ENCODE measurements around the gene OR52W1. TPM values are rescaled to one million over a fixed set of nuclear protein-coding genes. Genes with fewer than 3 reads are reported as not detected.
"Not testable (repeated sequence)": the region's sequence is repeated elsewhere in the genome, so short reads cannot be mapped to it uniquely, and the experiment has no call there.

Gene OR52W1
- polyA plus RNA-seq, 1 experiment = not detected

GRCh38 chr11:6245536-6245935 lies 46.5 kb downstream of the OR52W1 start:
- Histone ChIP-seq H3K27ac (ENCODE audit: low read depth, low read length) (no peak overlapping the region), H3K27me3 (ENCODE audit: control insufficient read depth, insufficient read depth, low read length) (peaks cover 14% of the 10 kb centered on the region), H3K9me3 (ENCODE audit: control insufficient read depth, insufficient read depth, low read length) (no peaks in the 10 kb centered on the region), H3K4me3 (ENCODE audit: low read depth, low read length) (no peak overlapping the region)
- no peak for DNase-seq (ENCODE audit: low read depth, low spot score)
- ChIA-PET POLR2A (no interaction called here), CTCF (interaction anchor here (1.2 to 2.4 kb wide), 2 partner anchors 108 to 117 kb away, joined by 5 to 11 read pairs; no protein-coding TSS in a partner anchor)
- TF ChIP-seq CTCF (IDR thresholded peaks at IDR 0.05; ENCODE audit: low read depth, low read length) = no peak

GRCh38 chr11:6248248-6248647 lies 49.2 kb downstream of the OR52W1 start:
- H3K4me3 ChIP-seq (ENCODE audit: low read depth, low read length) = no peak overlapping the region
- no peaks in the 10 kb centered on the region for H3K9me3 ChIP-seq (ENCODE audit: control insufficient read depth, insufficient read depth, low read length)
- peak; percentile 4 for DNase-seq (ENCODE audit: low read depth, low spot score)
- TF ChIP-seq CTCF (IDR thresholded peaks at IDR 0.05; ENCODE audit: low read depth, low read length) = no peak
- POLR2A ChIA-PET = no interaction called here
- H3K27ac ChIP-seq (ENCODE audit: low read depth, low read length) = no peak overlapping the region
- peaks cover 6% of the 10 kb centered on the region for H3K27me3 ChIP-seq (ENCODE audit: control insufficient read depth, insufficient read depth, low read length)
- CTCF ChIA-PET = interaction anchor here (0.6 to 7.4 kb wide), 3 partner anchors 13 to 141 kb away, joined by 4 to 153 read pairs (median 61); partner anchors contain the start of genes CNGA4 and FHIP1B

- DNase-seq (ENCODE audit: low read depth, low spot score); H3K9me3 ChIP-seq (ENCODE audit: control insufficient read depth, insufficient read depth, low read length); H3K4me3 ChIP-seq (ENCODE audit: low read depth, low read length); POLR2A ChIA-PET; H3K27me3 ChIP-seq (ENCODE audit: control insufficient read depth, insufficient read depth, low read length); H3K27ac ChIP-seq (ENCODE audit: low read depth, low read length): not testable (repeated sequence)
- CTCF ChIA-PET = interaction anchor here (0.6 to 7.4 kb wide), 6 partner anchors 13 to 140 kb away, joined by 4 to 172 read pairs (median 90); partner anchors contain the start of genes CNGA4 and FHIP1B
Observed at GRCh38 chr11:6248897-6249296, 49.9 kb downstream of the OR52W1 start.

Other genes with a start within 250 kb of the OR52W1 start
- gene OR56A5, start 230.7 kb upstream of the OR52W1 start, polyA plus RNA-seq (2011; rRNA removed) = not detected in 2 replicates
- gene OR52L1, start 212.2 kb upstream of the OR52W1 start, polyA plus RNA-seq (2011; rRNA removed) = not detected in 2 replicates
- not detected in 2 replicates for gene OR56A4, start 192.3 kb upstream of the OR52W1 start, polyA plus RNA-seq (2011; rRNA removed)
- gene OR56A1, start 168.5 kb upstream of the OR52W1 start, polyA plus RNA-seq (2011; rRNA removed) = not detected in 2 replicates
- not detected in 2 replicates for gene OR56B4, start 91.5 kb upstream of the OR52W1 start, polyA plus RNA-seq (2011; rRNA removed)
- not detected in 2 replicates for gene OR52B2, start 28.9 kb upstream of the OR52W1 start, polyA plus RNA-seq (2011; rRNA removed)
- gene C11orf42, start 6.3 kb downstream of the OR52W1 start, polyA plus RNA-seq (2011; rRNA removed) = not detected in 2 replicates
- 18.9 and 19.8 TPM in 2 replicates for gene FHIP1B, start 35.4 kb downstream of the OR52W1 start, polyA plus RNA-seq (2011; rRNA removed)
- gene CNGA4, start 39.9 kb downstream of the OR52W1 start, polyA plus RNA-seq (2011; rRNA removed) = 0.04 and 0.07 TPM in 2 replicates
- not detected in 2 replicates for gene CCKBR, start 60.6 kb downstream of the OR52W1 start, polyA plus RNA-seq (2011; rRNA removed)
- gene CAVIN3, start 121.3 kb downstream of the OR52W1 start, polyA plus RNA-seq (2011; rRNA removed) = 37.8 and 53.1 TPM in 2 replicates
- gene SMPD1, start 191.2 kb downstream of the OR52W1 start, polyA plus RNA-seq (2011; rRNA removed) = 68.0 and 83.7 TPM in 2 replicates
- gene APBB1, start 219.9 kb downstream of the OR52W1 start, polyA plus RNA-seq (2011; rRNA removed) = 42.2 and 54.5 TPM in 2 replicates
- gene HPX, start 241.8 kb downstream of the OR52W1 start, polyA plus RNA-seq (2011; rRNA removed) = 0.32 and 0.67 TPM in 2 replicates